CD4-positive, alpha-beta T cell (primary cell): ENCODE results near the gene DYRK1A. TPM values are rescaled to one million over a fixed set of nuclear protein-coding genes. Genes with fewer than 3 reads are reported as not detected.

Experiments
- ATAC-seq: fragments of 200-7000 bp; cut with Tn5 transposase; one replicate; pipeline ENCODE4 v1.10.0; 2022; ENCODE audit warnings: mild to moderate bottlenecking; ENCODE audit not compliant: poor library complexity
- CTCF ChIA-PET: fragments of 350-600 bp; sonication (Branson Sonifier 250); formaldehyde crosslinking; loops from one replicate; lab custom pipeline; 2021; ENCODE audit warnings: antibody characterized with exemption, inconsistent platforms; lab: Charles Lee
- POLR2A ChIA-PET: fragments of 350-600 bp; sonication (Branson Sonifier 250); formaldehyde crosslinking; loops from one replicate; lab custom pipeline; 2021; ENCODE audit warnings: antibody characterized with exemption, inconsistent platforms; lab: Charles Lee
- DNase-seq, 14 experiments: peaks; one replicate each; pipeline ENCODE4 v3.0.0-alpha.2; 2013 to 2020; ENCODE audit warnings: mixed read lengths in 2 of 14
- H3K27ac ChIP-seq, 2 donors: one replicate each; pipeline versions ENCODE4 v1.5.1 to v1.7.0; 2013; ENCODE audit warnings: low read length in 2 of 2, low read depth in 1 of 2, mild to moderate bottlenecking in 1 of 2
- H3K27me3 ChIP-seq, 2 experiments: 1 replicate in 1 of 2; 2 replicates in 1 of 2; pipeline versions ENCODE4 v1.6.1 to v1.7.0; 2013; ENCODE audit warnings: low read length in 2 of 2, control low read depth in 1 of 2, mild to moderate bottlenecking in 1 of 2, moderate library complexity in 1 of 2; ENCODE audit not compliant: insufficient read depth in 2 of 2, control insufficient read depth in 1 of 2
- H3K36me3 ChIP-seq: one replicate; pipeline ENCODE4 v1.6.1; 2013; ENCODE audit warnings: low read length, control low read depth; ENCODE audit not compliant: insufficient read depth
- H3K4me1 ChIP-seq: one replicate; pipeline ENCODE4 v1.6.1; 2013; ENCODE audit warnings: low read length, control low read depth; ENCODE audit not compliant: insufficient read depth
- H3K4me3 ChIP-seq: one replicate; pipeline ENCODE4 v1.5.1; 2013; ENCODE audit warnings: mild to moderate bottlenecking, low read length, moderate library complexity
- H3K9me3 ChIP-seq, 2 experiments: 1 replicate in 1 of 2; 2 replicates in 1 of 2; pipeline versions ENCODE4 v1.6.1 to v1.7.0; 2013; ENCODE audit warnings: low read length in 2 of 2, mild to moderate bottlenecking in 2 of 2, control low read depth in 1 of 2, moderate library complexity in 1 of 2; ENCODE audit not compliant: control insufficient read depth in 1 of 2, insufficient read depth in 1 of 2
- H3K27ac Mint-ChIP-seq: one replicate; pipeline ENCODE4 v1.8.0; 2020; ENCODE audit warnings: mixed read lengths
- H3K27me3 Mint-ChIP-seq: one replicate; pipeline ENCODE4 v1.8.0; 2021; ENCODE audit warnings: mixed read lengths
- H3K36me3 Mint-ChIP-seq: one replicate; pipeline ENCODE4 v1.8.0; 2021; ENCODE audit warnings: low read depth, mixed read lengths
- H3K4me1 Mint-ChIP-seq: one replicate; pipeline ENCODE4 v1.8.0; 2021; ENCODE audit warnings: low read depth, mixed read lengths
- H3K4me3 Mint-ChIP-seq: one replicate; pipeline ENCODE4 v1.8.0; 2020; ENCODE audit warnings: mild to moderate bottlenecking, mixed read lengths
- H3K9me3 Mint-ChIP-seq: one replicate; pipeline ENCODE4 v1.8.0; 2020; ENCODE audit warnings: mixed read lengths
- intact Hi-C, 2 experiments: fragments of 100-400 bp; cut with DNase I in 1 of 2; cut with micrococcal nuclease in 1 of 2; formaldehyde crosslinking; loops; one replicate each; pipeline versions ENCODE4 v1.15.1 to v1.9.0; 2023 to 2025; cut with DNase I, micrococcal nuclease
- total RNA-seq, 174 experiments: library from RNA in 2 of 174; stranded (reverse) in 2 of 174; gene quantifications; one replicate each; pipeline ENCODE4 v1.2.3 and lab custom pipeline; 2021 to 2026
- TF ChIP-seq, protein P1 (sequence below): fragments of 200-600 bp; IDR thresholded peaks from one replicate; pipeline ENCODE4 v1.8.0; 2022; ENCODE audit warnings: antibody characterized with exemption, mild to moderate bottlenecking

Gene DYRK1A
- total RNA-seq, 2 experiments from 2014 or later, result 135 to 145 TPM

DNA sequence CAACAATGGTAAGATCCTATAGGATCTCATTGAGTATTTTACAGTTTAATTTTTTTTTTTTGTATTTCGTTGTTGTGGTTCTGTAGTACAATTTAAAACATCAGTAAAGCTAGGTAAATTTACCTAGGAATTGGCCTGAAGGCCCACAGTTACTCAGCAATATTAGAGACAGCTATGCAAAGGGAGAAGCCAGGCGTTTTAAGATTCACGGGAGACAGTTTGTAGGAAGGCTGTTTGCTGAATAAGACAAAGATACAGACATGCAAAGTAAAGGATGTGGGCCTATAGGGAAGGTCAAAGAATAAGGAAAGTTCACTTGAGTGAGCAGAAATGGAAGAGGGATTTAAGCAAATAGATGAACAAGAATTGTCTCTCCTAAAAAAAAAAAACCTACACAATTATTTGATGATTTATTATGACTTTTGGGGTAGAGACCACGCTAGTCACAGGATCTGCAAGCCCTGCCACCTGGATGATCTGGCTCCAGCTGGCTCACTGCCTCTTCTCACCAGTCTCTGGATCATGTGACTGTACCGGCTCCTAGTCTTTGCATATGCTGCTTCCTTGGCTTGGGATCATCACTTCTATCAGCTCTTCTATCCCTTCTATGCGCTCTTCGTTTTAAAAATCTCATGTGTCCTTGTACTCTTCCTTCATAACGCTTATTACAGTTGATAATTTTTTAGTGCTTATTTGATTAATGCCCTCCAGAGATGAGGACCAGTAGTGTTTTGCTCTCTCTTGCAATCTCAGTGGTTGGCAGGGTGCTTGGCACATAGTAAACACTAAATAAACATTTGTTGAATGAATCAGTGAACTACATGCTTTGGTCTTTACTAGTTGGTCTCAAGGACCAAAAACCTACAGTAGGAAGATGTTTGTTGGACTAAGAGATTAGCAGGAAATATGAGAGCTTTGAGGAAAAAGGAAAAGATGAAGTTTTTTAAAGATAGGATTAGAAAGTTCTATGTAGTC, 14.1 kb downstream of the DYRK1A start:
- Mint-ChIP-seq H3K27me3 (no peaks in the 10 kb centered on the region), H3K4me3 (peak overlapping the region; percentile 40), H3K36me3 (peaks cover 21% of the 10 kb centered on the region), H3K9me3 (peaks cover 2% of the 10 kb centered on the region), H3K27ac (no peak overlapping the region), H3K4me1 (peaks cover 93% of the 10 kb centered on the region)
- ATAC-seq (no peak), DNase-seq (no peak)
- intact Hi-C loops, result loop anchor here in 1 of 2 experiments (5.0 kb wide), 1 partner anchor 42 kb away; no protein-coding TSS in a partner anchor
- no peak overlapping the region for H3K27ac ChIP-seq
- ChIA-PET POLR2A (interaction anchor here (0.5 to 1.4 kb wide), 3 partner anchors 13 to 99 kb away, joined by 3 to 4 read pairs (median 4); no protein-coding TSS in a partner anchor), CTCF (interaction anchor here (0.6 kb wide), 1 partner anchor 36 kb away, joined by 4 read pairs; no protein-coding TSS in a partner anchor)
- TF ChIP-seq, protein P1, sequence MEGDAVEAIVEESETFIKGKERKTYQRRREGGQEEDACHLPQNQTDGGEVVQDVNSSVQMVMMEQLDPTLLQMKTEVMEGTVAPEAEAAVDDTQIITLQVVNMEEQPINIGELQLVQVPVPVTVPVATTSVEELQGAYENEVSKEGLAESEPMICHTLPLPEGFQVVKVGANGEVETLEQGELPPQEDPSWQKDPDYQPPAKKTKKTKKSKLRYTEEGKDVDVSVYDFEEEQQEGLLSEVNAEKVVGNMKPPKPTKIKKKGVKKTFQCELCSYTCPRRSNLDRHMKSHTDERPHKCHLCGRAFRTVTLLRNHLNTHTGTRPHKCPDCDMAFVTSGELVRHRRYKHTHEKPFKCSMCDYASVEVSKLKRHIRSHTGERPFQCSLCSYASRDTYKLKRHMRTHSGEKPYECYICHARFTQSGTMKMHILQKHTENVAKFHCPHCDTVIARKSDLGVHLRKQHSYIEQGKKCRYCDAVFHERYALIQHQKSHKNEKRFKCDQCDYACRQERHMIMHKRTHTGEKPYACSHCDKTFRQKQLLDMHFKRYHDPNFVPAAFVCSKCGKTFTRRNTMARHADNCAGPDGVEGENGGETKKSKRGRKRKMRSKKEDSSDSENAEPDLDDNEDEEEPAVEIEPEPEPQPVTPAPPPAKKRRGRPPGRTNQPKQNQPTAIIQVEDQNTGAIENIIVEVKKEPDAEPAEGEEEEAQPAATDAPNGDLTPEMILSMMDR, result no peak
- peaks cover 3% of the 10 kb centered on the region for H3K36me3 ChIP-seq
- peaks cover 65% of the 10 kb centered on the region for H3K4me1 ChIP-seq
- no peaks in the 10 kb centered on the region for H3K27me3 ChIP-seq
- no peak overlapping the region for H3K4me3 ChIP-seq
- H3K9me3 ChIP-seq, result no peaks in the 10 kb centered on the region

DNA sequence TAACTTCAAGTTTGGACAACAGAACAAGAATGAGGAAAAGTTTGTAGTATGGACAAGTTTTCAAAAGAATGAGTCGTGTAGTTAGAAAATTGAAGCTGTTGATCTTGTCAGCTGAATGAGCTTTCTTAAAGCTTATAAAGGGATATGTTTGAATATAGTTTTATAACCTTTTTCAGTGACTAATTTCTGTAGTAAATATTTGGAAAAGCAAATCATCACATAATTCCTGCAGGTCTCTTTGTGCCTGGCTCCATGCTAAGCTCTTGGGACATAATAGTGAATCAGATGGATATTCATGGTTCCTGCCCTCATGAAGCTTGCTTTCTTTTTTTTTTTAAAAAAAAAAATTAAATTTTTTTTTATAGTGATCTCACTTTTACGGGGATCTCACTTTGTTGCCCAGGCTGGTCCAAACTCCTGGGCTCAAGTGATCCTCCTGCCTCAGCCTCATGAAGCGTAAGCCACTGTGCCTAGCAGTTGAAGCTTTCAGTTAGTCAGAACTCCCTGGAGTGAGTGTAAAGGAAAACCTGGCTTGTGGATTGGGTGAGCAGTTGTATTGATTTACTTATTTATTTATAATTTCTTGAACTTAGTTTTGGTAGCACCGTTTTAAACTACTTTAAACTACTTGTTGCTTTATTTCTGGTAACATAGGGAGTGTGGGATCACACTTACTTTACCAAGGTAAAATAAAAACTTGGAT, 15.5 kb downstream of the DYRK1A start:
- Mint-ChIP-seq H3K27ac (no peak overlapping the region), H3K4me1 (peaks cover 95% of the 10 kb centered on the region), H3K36me3 (peaks cover 16% of the 10 kb centered on the region), H3K27me3 (no peaks in the 10 kb centered on the region), H3K4me3 (peak overlapping the region; percentile 40), H3K9me3 (peaks cover 2% of the 10 kb centered on the region)
- Histone ChIP-seq H3K27me3 (no peaks in the 10 kb centered on the region), H3K4me3 (no peak overlapping the region), H3K36me3 (no peaks in the 10 kb centered on the region), H3K4me1 (peaks cover 64% of the 10 kb centered on the region), H3K9me3 (no peaks in the 10 kb centered on the region), H3K27ac (no peak overlapping the region)
- DNase-seq (no peak), ATAC-seq (no peak)
- TF ChIP-seq, protein P1, result no peak
- POLR2A ChIA-PET, result interaction anchor here (1.3 to 2.2 kb wide), 2 partner anchors 8 to 10 kb away, joined by 5 read pairs; no protein-coding TSS in a partner anchor
- CTCF ChIA-PET, result interaction anchor here (0.7 to 1.2 kb wide), 4 partner anchors 9 to 20 kb away, joined by 3 to 6 read pairs (median 4); no protein-coding TSS in a partner anchor
- intact Hi-C loops, result loop anchor here in 1 of 2 experiments (5.0 kb wide), 1 partner anchor 40 kb away; no protein-coding TSS in a partner anchor

DNA sequence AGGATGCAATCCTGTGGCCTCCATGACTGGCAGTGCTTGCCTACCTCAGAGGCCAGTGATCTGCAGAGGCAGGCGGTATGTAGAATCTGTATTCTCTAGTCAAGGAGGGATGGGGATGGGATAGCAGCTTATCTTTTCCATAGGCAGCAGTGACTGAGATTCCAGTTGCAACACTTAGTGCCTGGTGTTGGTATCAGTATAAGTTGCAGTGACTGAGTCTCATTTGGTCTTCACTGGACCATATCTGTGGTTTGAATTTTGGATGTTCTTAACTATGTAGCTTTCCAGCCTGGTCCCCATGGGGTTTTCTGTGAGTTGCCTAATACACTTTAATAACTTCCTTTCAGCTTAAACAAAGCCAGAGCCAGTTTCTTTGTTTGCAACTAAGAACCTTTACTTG, 16.5 kb downstream of the DYRK1A start:
- DNase-seq (no peak), ATAC-seq (no peak)
- Histone ChIP-seq H3K36me3 (no peaks in the 10 kb centered on the region), H3K4me1 (peaks cover 59% of the 10 kb centered on the region), H3K27me3 (no peaks in the 10 kb centered on the region), H3K9me3 (no peaks in the 10 kb centered on the region), H3K27ac (no peak overlapping the region), H3K4me3 (no peak overlapping the region)
- intact Hi-C loops, result loop anchor here in 1 of 2 experiments (5.0 kb wide), 1 partner anchor 39 kb away; no protein-coding TSS in a partner anchor
- Mint-ChIP-seq H3K27ac (peak overlapping the region; percentile 3), H3K27me3 (no peaks in the 10 kb centered on the region), H3K36me3 (peaks cover 16% of the 10 kb centered on the region), H3K4me1 (peaks cover 96% of the 10 kb centered on the region), H3K9me3 (peaks cover 2% of the 10 kb centered on the region), H3K4me3 (no peak overlapping the region)
- TF ChIP-seq, protein P1, result no peak
- ChIA-PET CTCF (interaction anchor here (1.7 kb wide), 1 partner anchor 35 kb away, joined by 5 read pairs; no protein-coding TSS in a partner anchor), POLR2A (interaction anchor here (1.3 to 2.2 kb wide), 2 partner anchors 9 kb away, joined by 5 read pairs; no protein-coding TSS in a partner anchor)
